Measurements from ENCODE around the gene DYSF. TPM values are rescaled to one million over a fixed set of nuclear protein-coding genes. Genes with fewer than 3 reads are reported as not detected.

The DYSF gene
- total RNA-seq, 1 donor from 2014 or later, result 21.8 TPM

GRCh38 chr2:71603311-71603811 lies 150.0 kb downstream of the DYSF start:
- peak; percentile 51 for ATAC-seq
- DNase-seq (ENCODE audit: low spot score), result peak; percentile 65
- intact Hi-C loops (cut with DNase I), result no loop called here

GRCh38 chr2:71603851-71604725 lies 150.7 kb downstream of the DYSF start:
- ATAC-seq (peak; percentile 4), DNase-seq (ENCODE audit: low spot score) (peak; percentile 42)
- intact Hi-C loops (cut with DNase I), result no loop called here

GRCh38 chr2:71604726-71605120 lies 151.4 kb downstream of the DYSF start:
- intact Hi-C loops (cut with DNase I), result no loop called here
- DNase-seq (ENCODE audit: low spot score), result peak; percentile 28
- no peak for ATAC-seq

GRCh38 chr2:71605173-71605641 lies 151.8 kb downstream of the DYSF start:
- DNase-seq (ENCODE audit: low spot score), result peak; percentile 39
- intact Hi-C loops (cut with DNase I), result no loop called here
- ATAC-seq, result no peak

GRCh38 chr2:71605781-71606241 lies 152.4 kb downstream of the DYSF start:
- intact Hi-C loops (cut with DNase I), result no loop called here
- peak; percentile 42 for ATAC-seq
- peak; percentile 46 for DNase-seq (ENCODE audit: low spot score)

- no peak for ATAC-seq
- intact Hi-C loops (cut with DNase I), result no loop called here
- DNase-seq (ENCODE audit: low spot score), result peak; percentile 9
Measured at GRCh38 chr2:71606244-71606643, 152.9 kb downstream of the DYSF start.

- DNase-seq (ENCODE audit: low spot score) (peak; percentile 52), ATAC-seq (no peak)
- intact Hi-C loops (cut with DNase I), result no loop called here
Measured at GRCh38 chr2:71607151-71607889, 154.0 kb downstream of the DYSF start.

- ATAC-seq (no peak), DNase-seq (ENCODE audit: low spot score) (peak; percentile 34)
- intact Hi-C loops (cut with DNase I), result no loop called here
Measured at GRCh38 chr2:71608034-71608433, 154.7 kb downstream of the DYSF start.

- peak; percentile 51 for DNase-seq (ENCODE audit: low spot score)
- intact Hi-C loops (cut with DNase I), result no loop called here
- no peak for ATAC-seq
Measured at GRCh38 chr2:71608441-71608840, 155.1 kb downstream of the DYSF start.

- DNase-seq (ENCODE audit: low spot score), result peak; percentile 26
- intact Hi-C loops (cut with DNase I), result no loop called here
- ATAC-seq, result no peak
Measured at GRCh38 chr2:71609029-71609428, 155.7 kb downstream of the DYSF start.

- intact Hi-C loops (cut with DNase I), result no loop called here
- DNase-seq (ENCODE audit: low spot score) (peak; percentile 22), ATAC-seq (no peak)
Measured at GRCh38 chr2:71609441-71609840, 156.1 kb downstream of the DYSF start.

- intact Hi-C loops (cut with DNase I), result no loop called here
- no peak for DNase-seq (ENCODE audit: low spot score)
- ATAC-seq, result peak; percentile 43
Measured at GRCh38 chr2:71609958-71610357, 156.6 kb downstream of the DYSF start.

GRCh38 chr2:71610671-71611070 lies 157.3 kb downstream of the DYSF start:
- intact Hi-C loops (cut with DNase I), result no loop called here

GRCh38 chr2:71611247-71611646 lies 157.9 kb downstream of the DYSF start:
- ATAC-seq (no peak), DNase-seq (ENCODE audit: low spot score) (peak; percentile 27)
- intact Hi-C loops (cut with DNase I), result no loop called here

More at GRCh38 chr2:71610671-71611070, 157.3 kb downstream of the DYSF start:
- ATAC-seq (no peak), DNase-seq (ENCODE audit: low spot score) (peak; percentile 51)

- DNase-seq (ENCODE audit: low spot score), result peak; percentile 37
- intact Hi-C loops (cut with DNase I), result no loop called here
- ATAC-seq, result no peak
Measured at GRCh38 chr2:71611781-71612527, 158.6 kb downstream of the DYSF start.

- peak; percentile 43 for DNase-seq (ENCODE audit: low spot score)
- ATAC-seq, result no peak
- intact Hi-C loops (cut with DNase I), result no loop called here
Measured at GRCh38 chr2:71612581-71613402, 159.4 kb downstream of the DYSF start.

- ATAC-seq, result no peak
- intact Hi-C loops (cut with DNase I), result no loop called here
- peak; percentile 32 for DNase-seq (ENCODE audit: low spot score)
Measured at GRCh38 chr2:71613403-71613952, 160.1 kb downstream of the DYSF start.

Measured in sciatic nerve (tissue), 2 donors.